ENCODE results near the gene S100A16.

Gene S100A16

DNA sequence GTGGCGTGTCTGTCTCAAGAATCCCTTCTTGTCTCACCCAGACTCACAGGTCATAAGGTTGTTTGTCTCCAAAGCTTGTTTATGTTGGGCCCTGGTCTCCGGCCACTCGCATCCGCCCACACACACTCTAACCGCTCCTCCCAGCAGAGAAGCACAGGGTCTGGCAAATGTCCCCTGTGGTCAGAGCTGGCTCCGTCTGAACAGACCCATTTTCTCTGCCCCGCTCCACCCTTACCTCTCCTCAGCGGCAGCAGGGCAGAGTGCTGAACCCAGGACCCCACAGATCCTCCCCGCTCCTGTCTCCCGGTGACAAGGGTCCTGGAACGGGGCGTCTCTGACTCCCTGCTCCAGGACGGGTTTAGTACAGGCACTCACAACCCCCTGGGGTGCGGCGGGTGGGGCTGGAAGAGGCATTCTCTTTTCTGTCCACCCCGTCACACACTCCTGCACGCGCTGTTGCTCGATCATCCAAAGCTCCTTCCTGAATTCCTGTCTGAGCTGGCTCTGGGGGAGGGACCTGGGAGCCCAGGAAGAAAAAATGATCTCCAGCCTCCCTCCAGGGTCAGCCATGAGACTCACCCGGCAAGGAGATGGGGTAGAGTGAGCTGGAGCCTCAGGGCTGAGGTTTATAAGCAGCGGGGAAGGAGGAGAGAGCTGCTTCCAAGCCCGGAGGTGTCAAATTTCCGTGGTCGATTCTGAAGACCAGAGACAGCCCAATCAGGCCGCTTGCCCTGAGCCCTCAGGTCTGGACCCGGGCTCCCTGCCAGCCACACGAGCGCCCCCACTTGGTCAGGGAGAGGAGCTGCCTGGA lies 14.2 kb upstream of the S100A16 start, which contains the start of gene S100A13:
Gene S100A13 (minus strand): TSS at position 602 of the 811 bp plus-strand sequence. CDS start 1,033 bp downstream, outside the sequence.
- H3K4me3 ChIP-seq (ENCODE audit: low read length) = peak within 1 kb of the TSS; percentile 62
- peak; percentile 87 for DNase-seq (ENCODE audit: low read depth)
- TF ChIP-seq, protein P1, sequence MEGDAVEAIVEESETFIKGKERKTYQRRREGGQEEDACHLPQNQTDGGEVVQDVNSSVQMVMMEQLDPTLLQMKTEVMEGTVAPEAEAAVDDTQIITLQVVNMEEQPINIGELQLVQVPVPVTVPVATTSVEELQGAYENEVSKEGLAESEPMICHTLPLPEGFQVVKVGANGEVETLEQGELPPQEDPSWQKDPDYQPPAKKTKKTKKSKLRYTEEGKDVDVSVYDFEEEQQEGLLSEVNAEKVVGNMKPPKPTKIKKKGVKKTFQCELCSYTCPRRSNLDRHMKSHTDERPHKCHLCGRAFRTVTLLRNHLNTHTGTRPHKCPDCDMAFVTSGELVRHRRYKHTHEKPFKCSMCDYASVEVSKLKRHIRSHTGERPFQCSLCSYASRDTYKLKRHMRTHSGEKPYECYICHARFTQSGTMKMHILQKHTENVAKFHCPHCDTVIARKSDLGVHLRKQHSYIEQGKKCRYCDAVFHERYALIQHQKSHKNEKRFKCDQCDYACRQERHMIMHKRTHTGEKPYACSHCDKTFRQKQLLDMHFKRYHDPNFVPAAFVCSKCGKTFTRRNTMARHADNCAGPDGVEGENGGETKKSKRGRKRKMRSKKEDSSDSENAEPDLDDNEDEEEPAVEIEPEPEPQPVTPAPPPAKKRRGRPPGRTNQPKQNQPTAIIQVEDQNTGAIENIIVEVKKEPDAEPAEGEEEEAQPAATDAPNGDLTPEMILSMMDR (IDR thresholded peaks at IDR 0.05; ENCODE audit: insufficient read depth, low read depth, low read length, missing control alignments) = peak; percentile 42

DNA sequence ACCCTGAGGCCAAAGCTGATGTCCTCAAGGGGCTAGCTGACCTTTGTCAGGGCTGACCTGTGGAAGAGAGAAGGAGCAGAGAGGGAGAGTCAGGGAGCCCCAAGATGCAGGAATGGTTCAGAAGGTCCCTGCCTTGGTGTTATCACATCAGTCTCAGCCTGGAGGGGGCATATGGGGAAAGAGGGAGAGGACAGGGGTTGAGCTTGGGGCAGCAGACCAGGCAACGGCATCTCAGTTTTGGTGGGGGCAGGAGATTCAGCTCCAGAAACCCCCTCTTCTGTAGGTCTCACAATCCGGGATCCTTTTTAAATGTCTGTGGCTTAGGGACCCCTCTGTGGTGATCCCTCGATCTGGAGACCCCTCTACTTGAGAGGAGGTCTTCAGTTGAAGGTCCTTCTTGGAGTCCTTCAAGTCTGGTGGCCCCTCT lies 13.6 kb upstream of the S100A16 start:
- TF ChIP-seq, protein P1 (IDR thresholded peaks at IDR 0.05; ENCODE audit: insufficient read depth, low read depth, low read length, missing control alignments) = no peak
- peak overlapping the region; percentile 62 for H3K4me3 ChIP-seq (ENCODE audit: low read length)
- DNase-seq (ENCODE audit: low read depth) = no peak

DNA sequence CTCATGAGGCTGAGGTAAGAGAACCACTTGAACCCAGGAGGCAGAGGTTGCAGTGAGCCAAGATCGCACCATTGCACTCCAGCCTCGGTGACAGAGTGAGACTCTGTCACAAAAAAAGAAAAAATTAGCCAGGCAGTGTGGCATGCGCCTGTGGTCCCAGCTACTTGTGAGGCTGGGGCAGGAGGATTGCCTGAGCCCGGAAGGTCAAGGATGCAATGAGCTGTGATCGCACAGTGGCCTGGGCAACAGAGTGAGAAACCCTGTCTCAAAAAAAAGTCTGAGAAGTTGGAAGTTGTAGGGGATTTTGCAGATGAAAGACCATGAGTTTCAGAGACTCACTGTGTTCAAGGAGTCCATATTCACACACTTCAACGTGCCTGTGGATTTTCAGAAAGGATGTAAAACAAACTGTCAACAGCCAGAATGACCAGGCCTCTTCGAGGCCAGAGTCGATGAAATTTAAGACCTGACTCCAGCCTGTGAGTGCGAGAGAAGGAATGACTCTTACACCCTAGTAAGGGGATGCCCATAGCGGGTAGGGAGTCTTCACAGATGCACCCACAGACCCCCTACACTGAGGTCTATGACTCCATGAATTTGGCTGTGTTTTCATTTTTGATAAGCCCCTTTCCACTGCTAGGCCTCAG lies 12.2 kb upstream of the S100A16 start:
- TF ChIP-seq, protein P1 (IDR thresholded peaks at IDR 0.05; ENCODE audit: insufficient read depth, low read depth, low read length, missing control alignments) = no peak
- no peak for DNase-seq (ENCODE audit: low read depth)
- H3K4me3 ChIP-seq (ENCODE audit: low read length) = no peak overlapping the region

DNA sequence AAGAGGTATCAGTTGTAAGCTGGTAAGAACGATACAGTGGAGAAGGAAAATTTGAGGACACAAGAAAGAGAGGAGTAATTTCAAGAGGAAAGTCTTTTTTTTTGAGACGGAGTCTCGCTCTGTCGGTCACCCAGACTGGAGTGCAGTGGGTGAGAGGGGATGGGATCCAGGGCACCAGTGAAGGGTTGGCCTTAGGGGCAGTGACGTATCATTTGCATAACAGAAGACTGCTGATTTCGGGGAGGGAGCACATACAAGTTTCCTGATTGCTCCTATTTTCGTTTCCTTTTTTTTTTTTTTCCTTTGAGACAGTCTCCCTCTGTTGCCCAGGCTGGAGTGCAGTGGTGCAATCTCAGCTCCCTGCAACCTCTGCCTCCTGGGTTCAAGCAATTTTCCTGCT lies 10.2 kb upstream of the S100A16 start:
- DNase-seq (ENCODE audit: low read depth) = no peak
- TF ChIP-seq, protein P1 (IDR thresholded peaks at IDR 0.05; ENCODE audit: insufficient read depth, low read depth, low read length, missing control alignments) = no peak
- no peak overlapping the region for H3K4me3 ChIP-seq (ENCODE audit: low read length)

DNA sequence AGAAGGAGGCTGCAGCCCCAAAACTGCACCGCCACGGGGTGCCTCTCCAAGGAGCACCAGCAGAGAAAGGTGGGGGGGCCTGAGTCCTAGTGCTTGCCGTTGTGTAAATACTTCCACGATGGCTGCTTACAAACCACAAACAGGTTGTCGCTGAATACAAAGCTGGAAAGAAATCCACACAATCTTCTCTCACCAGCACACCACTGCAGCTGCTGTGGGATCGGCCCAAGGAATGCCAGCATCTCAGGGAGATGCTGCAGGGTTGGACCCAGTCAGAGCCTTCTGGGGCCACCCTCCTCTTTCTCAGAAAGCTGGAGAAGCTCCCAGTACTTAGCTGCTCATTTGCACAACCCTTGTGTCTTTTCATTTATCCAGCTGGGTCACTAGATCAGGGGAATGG lies 6.2 kb upstream of the S100A16 start:
- no peak for DNase-seq (ENCODE audit: low read depth)
- TF ChIP-seq, protein P1 (IDR thresholded peaks at IDR 0.05; ENCODE audit: insufficient read depth, low read depth, low read length, missing control alignments) = no peak
- no peak overlapping the region for H3K4me3 ChIP-seq (ENCODE audit: low read length)

DNA sequence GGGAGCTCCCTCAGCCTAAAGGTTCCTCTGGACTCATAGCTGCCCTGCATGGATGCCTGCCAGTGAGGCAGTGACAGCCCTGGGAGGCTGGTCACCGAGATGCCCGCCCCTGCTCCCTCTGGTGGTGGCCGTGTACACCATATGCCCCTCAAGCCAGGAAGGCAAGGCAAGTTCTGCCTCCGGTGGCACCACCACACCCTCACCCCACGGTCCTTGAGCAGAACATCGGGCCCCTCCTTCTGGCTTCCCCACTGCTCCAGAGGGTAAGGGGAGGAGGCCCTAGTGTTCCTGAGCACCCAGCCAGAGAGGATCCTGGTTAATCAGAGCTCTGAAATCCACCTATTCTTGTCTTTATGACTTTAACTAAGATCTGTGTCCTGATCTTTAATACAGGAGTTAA lies 4.7 kb upstream of the S100A16 start:
- TF ChIP-seq, protein P1 (IDR thresholded peaks at IDR 0.05; ENCODE audit: insufficient read depth, low read depth, low read length, missing control alignments) = peak; percentile 86
- no peak overlapping the region for H3K4me3 ChIP-seq (ENCODE audit: low read length)
- DNase-seq (ENCODE audit: low read depth) = peak; percentile 86
